HG03520 (cell line): ENCODE results near the gene DPP9.

Experiments
- ATAC-seq: cut with Tn5 transposase; IDR thresholded peaks from one replicate; pipeline ENCODE4 v1.9.1; 2021; ENCODE audit warnings: mild to moderate bottlenecking, moderate library complexity; ENCODE audit not compliant: unreplicated experiment

The DPP9 gene

DNA sequence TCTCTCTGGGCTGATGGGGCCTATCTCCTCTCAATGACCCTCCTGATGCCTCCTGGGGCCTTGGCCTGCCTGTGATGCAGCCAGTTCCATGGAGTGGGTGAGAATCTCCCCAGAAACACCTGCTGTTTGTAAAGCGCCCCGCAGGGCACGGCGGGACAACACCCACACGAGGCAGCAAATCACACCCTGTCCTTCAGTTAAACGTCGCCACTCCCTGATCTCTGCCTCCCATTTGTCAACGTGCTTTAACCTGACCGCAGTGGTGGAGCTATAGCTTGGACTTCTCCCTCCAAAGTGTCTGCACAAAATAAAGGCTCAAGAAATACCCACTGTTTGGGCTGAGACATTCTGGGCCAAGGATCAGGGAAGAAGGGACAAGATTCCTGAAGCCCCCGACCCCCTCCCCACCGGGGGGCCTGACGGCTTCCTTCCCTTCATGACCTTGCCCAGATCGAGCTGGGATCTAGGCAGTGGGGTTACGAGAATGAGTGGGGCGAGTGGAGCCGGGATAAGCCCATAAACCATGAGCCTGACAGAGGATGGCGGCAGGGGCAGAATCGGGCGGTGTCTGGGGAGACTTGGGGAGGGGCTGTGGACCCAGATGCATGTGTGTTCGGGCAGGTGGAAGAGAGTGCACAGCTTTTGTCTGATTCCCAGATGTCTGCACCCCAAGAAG, 61.5 kb downstream of the DPP9 start:
- no peak for ATAC-seq

DNA sequence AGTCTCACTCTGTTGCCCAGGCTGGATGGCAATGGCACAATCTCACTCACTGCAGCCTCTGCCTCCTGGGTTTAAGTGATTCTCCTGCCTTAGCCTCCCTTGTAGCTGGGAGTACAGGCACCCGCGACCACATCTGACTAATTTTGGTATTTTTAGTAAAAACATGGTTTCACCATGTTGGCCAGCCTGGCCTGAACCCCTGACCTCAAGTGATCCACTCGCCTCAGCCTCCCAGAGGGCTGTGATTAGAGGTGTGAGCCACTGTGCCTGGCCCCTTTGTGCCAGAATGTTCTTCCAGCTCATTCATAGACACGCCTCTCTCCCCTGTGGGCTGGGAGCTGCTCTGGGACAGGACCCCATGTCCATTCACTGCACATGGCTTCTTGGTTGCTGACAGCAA, 62.6 kb downstream of the DPP9 start:
- ATAC-seq = no peak

DNA sequence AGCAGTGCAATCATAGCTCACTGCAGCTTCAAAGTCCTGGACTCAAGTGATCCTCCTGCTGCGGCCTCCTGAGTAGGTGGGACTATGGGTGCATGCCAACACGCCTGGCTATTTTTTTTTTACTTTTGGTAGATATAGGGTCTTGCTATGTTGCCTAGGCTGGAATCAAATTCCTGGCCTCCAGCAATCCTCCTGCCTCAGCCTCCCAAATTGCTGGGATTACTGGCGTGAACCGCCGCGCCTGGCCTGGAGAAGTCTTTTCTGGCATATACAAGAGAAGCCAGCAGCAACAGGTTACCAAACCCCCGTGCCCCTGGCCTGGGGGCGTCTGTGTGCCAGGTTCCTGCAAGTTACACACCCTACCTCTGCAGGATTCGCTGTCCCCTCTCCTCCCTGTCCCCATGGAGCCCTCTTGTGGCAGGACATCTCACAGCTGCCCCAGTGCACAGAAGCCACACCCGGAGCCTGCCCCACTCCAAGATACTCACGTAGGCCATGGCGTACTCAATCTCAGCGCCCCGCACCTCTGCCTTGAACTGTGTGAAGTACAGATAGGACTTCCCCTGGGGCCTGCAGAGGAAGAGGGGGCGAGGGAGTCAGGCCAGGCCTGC, 63.4 kb downstream of the DPP9 start:
- ATAC-seq = no peak

GRCh38 chr19:4657835-4658234, 65.8 kb downstream of the DPP9 start:
- ATAC-seq = no peak

GRCh38 chr19:4657262-4657661, 66.4 kb downstream of the DPP9 start:
- ATAC-seq = no peak

GRCh38 chr19:4656102-4656501, 67.5 kb downstream of the DPP9 start:
- no peak for ATAC-seq

GRCh38 chr19:4654437-4655361, 68.9 kb downstream of the DPP9 start:
- no peak for ATAC-seq

GRCh38 chr19:4653793-4654436, 69.7 kb downstream of the DPP9 start:
- ATAC-seq = no peak

- ATAC-seq = no peak
These were observed 71.6 kb downstream of the DPP9 start for GRCh38 chr19:4652075-4652474.

GRCh38 chr19:4650159-4650558, 73.5 kb downstream of the DPP9 start:
- ATAC-seq = no peak

- ATAC-seq = no peak
These were observed 74.1 kb downstream of the DPP9 start for GRCh38 chr19:4649392-4650047.

- ATAC-seq = no peak
These were observed 75.7 kb downstream of the DPP9 start for GRCh38 chr19:4647676-4648644.

DNA sequence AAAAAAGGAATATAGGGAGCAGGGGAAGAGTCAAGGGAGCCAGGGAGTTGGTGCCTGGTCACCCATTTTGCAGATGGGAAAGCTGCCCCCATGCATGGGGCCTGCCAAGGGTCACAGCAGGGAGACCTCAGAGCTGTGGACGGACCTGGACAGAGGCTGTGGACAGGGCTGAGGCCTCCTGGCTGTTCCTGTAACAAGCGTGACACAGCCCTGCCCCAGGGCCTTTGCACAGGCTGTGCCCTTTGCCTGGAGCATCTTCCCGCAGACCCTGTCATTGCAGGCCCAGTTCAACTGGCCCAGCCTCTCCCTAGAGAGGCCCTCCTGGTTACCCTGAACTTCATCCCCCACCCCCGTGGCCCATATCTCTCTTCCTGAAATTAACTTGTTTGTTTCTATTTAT, 77.9 kb downstream of the DPP9 start:
- ATAC-seq = no peak

- ATAC-seq = no peak
These were observed 81.0 kb downstream of the DPP9 start for GRCh38 chr19:4642625-4643024.

GRCh38 chr19:4641132-4641531, 82.5 kb downstream of the DPP9 start:
- ATAC-seq = no peak

DNA sequence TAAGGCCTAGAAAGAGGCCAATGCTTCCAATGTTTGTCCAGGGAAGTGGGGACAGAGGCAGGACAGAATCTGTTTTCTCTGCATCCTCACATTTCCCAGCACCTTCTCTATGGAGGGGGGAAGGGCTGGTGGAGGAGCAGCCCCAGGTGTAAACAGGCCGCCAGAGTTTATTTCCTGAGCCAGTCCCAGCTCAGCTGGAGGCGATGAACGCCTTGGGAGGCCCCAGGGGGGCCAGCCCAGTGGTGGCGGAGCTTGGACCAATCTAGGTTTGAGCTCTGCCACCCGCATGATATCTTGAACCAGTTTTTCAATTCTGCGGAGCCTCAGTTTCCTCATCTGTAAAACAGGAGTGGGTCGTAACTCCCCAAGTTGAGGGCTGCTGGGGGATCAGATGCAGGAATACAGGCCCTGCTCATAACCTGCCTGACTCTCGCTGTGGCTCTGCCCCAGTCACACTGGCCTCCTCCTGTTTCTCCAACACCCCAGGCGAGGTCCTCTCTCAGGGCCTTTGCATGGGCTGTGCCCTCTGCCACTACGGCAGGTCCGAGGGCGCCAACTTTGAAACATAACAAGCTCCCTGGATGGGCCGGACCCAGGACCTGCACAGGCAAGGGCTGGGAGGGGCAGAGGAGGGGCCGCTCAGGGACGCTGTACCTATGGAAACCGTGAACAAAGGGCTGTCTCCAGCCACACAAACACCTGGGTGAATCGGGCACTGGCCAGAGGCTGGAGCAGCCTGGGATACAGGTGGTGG, 83.2 kb downstream of the DPP9 start:
- ATAC-seq = no peak

DNA sequence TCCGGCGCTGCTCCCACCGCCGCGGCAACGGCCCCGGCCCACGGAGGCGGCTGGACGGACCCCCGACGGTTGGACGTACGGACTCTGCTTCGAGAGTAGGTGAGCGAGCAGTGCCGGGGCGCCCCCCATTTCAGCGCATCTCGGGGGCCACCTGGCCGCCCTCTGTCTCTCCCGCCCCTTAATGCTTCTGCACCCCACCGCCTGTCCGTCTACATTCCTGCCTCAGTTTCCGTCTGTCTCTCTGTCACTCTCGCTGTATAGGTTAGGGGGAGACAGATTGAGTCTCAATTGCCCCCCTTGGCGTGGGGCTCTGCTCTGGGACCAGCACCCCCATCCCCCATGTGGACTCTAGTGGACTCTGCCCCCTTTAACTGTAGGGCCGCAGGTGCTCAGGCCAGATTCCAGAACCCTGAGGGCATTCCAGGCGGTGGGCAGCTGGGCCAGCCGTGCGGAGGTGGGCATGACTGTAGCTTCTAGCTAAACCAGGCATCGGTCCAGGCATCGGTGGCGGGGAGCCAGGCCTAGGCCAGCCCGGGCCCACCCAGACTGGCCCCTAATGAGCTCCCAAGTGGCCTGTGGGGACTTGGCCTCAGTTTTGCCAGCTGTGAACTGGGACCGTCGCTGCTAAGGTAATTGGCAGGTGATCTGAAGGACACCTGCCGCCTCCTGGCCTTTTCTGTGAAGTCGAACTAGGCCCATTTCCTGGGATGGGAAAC, 84.0 kb downstream of the DPP9 start:
- no peak for ATAC-seq

- peak; percentile 76 for ATAC-seq
These were observed 84.7 kb downstream of the DPP9 start, which contains the start of gene TNFAIP8L1 for GRCh38 chr19:4638828-4639530. TSS of gene TNFAIP8L1 (plus strand) at chr19:4639516. CDS start at chr19:4651870, 12,354 bp downstream.
